Heart left ventricle (tissue), 16 donors: ENCODE results near the gene NFATC2. TPM values are rescaled to one million over a fixed set of nuclear protein-coding genes. Genes with fewer than 3 reads are reported as not detected.

ENCODE experiments used
- ATAC-seq, 4 donors: fragments of 200-7000 bp; cut with Tn5 transposase; one replicate each; pipeline ENCODE4 v1.9.1; 2020 to 2022; ENCODE audit warnings: moderate library complexity in 4 of 4, mild to moderate bottlenecking in 3 of 4, moderate number of reproducible peaks in 1 of 4
- DNase-seq, 5 donors: peaks; one replicate each; pipeline ENCODE4 v3.0.0-alpha.2; 2020
- H3K27ac ChIP-seq, 12 donors: fragments of 200-600 bp; sonication (generic) in 4 of 12; one replicate each; pipeline versions ENCODE4 v1.5.0 to v1.8.0; 2016 to 2022; ENCODE audit warnings: mild to moderate bottlenecking in 2 of 12
- H3K27me3 ChIP-seq, 9 donors: fragments of 200-600 bp; sonication (generic) in 2 of 9; one replicate each; pipeline versions ENCODE4 v1.5.1 to v1.8.0; 2016 to 2022; ENCODE audit warnings: mild to moderate bottlenecking in 3 of 9
- H3K36me3 ChIP-seq, 9 donors: fragments of 200-600 bp; sonication (generic) in 2 of 9; one replicate each; pipeline versions ENCODE4 v1.5.0 to v1.8.0; 2018 to 2022; ENCODE audit warnings: mild to moderate bottlenecking in 2 of 9
- H3K4me1 ChIP-seq, 12 donors: fragments of 200-600 bp; sonication (generic) in 4 of 12; one replicate each; pipeline versions ENCODE4 v1.5.0 to v1.8.0; 2016 to 2022; ENCODE audit warnings: mild to moderate bottlenecking in 3 of 12
- H3K4me3 ChIP-seq, 12 donors: fragments of 200-600 bp; sonication (generic) in 4 of 12; one replicate each; pipeline versions ENCODE4 v1.5.0 to v1.8.0; 2017 to 2022; ENCODE audit warnings: mild to moderate bottlenecking in 9 of 12, moderate library complexity in 4 of 12
- H3K9me3 ChIP-seq, 12 donors: fragments of 200-600 bp; sonication (generic) in 4 of 12; one replicate each; pipeline versions ENCODE4 v1.5.0 to v1.8.0; 2016 to 2022; ENCODE audit warnings: mild to moderate bottlenecking in 1 of 12
- POLR2A ChIP-seq, 2 donors: fragments of 450-650 bp; IDR thresholded peaks; one replicate each; pipeline ENCODE4 v1.6.1; 2017; ENCODE audit warnings: antibody characterized with exemption in 2 of 2, mild to moderate bottlenecking in 2 of 2, moderate library complexity in 2 of 2
- WGBS, 4 donors: extraction: QIAGEN DNeasy Blood & Tissue Kit in 2 of 4; methylation state at CpG; one replicate each; pipeline versions ENCODE4 v1.1.5 to v1.1.7; 2013 to 2018; 5-methylcytosine and 5-hydroxymethylcytosine counted together
- intact Hi-C, 10 donors: fragments of 100-400 bp; cut with DNase I; formaldehyde crosslinking; loops; one replicate each; pipeline versions ENCODE4 v1.11.1 to v1.14.2; 2022
- polyA plus RNA-seq, 2 donors: library from polyadenylated mRNA; stranded (reverse); fragments of 200-250 nt; gene quantifications; one replicate each; pipeline ENCODE4 v1.2.3, GENCODE V29; 2013
- total RNA-seq, 9 donors: library from RNA; depleted of rRNA in 2 of 9; stranded (reverse); fragments of >200 nt in 2 of 9; fragmentation: NEBNext Ultra II Directional in 3 of 9; extraction: Animal tissue kit (Norgen Biotek cat#: 25700) in 3 of 9; gene quantifications; one replicate each; pipeline versions ENCODE4 v1.1.0 to v1.2.4, GENCODE V29; 2016 to 2023
- TF ChIP-seq, protein P1 (sequence below), 12 donors: fragments of 200-600 bp; sonication (generic) in 4 of 12; IDR thresholded peaks; one replicate each; pipeline versions ENCODE4 v1.5.0 to v1.8.0; 2018 to 2022; ENCODE audit warnings: antibody characterized with exemption in 12 of 12, mild to moderate bottlenecking in 5 of 12
- donor health status: ischemic (EF 13 %, LVEDD 7.1; RV severe dilation, severe dysfunction).
- donor health status: healthy with polysubstance abuse.
- donor health status: DM: no; HTN: yes; CAD: no.
- donor health status: DM: no; HTN: no; CAD: no.
- donor health status: ischemic (EF 25% LVEDD 6.9; RV normal size, moderate dysfunction).
- donor health status: ischemic (EF 25% LVEDD 5.7; RV mildly dilated, moderate dysfunction).
- donor health status: healthy.
- donor health status: DM: yes; HTN: yes; CAD: no.
- donor health status: ischemic (EF 35%, LVEDD 5.7; RV mildly dilated, moderate dysfunction).
- donor health status: nonischemic (EF 11% LVEDD 7.7; RV severe dilation, severe dysfunction).
- donor health status: DM: yes; HTN: yes; CAD: no.
- donor health status: PGD.
- donor health status: ischemic (EF 29% LVEDD 5.4; RV normal size, mild dysfunction).
- donor health status: nonischemic (EF 23%, LVEDD 6.1; RV moderate dilation, normal function).

The NFATC2 gene
- total and polyA plus RNA-seq, 11 donors = 0.76 to 7.6 (median 3.2) TPM

DNA sequence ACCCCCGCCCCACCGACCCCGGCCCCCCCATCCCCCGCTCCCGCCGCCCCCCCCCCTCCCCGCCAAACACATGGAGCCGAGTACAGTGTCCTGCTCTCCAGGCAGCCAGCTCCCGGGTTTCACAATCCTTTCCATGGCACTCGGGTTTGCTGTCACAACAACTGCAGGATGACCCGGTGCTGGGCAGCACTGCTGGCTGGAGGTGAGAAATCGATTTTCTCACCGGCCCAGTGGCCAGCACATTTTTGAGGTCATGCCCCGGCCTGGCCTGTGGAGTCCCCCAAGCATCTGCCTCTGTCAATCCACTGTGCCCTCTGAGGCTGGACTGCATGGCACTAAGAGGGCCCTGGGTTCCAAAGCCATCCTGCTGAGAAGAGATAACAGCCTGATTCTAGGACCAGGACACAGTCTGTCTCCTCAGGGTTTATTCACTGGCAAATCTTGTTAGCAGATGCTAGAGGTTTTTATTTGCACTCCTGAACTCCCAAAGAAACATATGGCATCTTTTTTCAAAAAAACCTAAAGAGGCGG, 129.5 kb downstream of the NFATC2 start:
- 40 to 50% (median 45%) methylated on average over 4 to 15 of the region's 15 CpGs for WGBS, 4 donors
- peak overlapping the region in 1 of 12 donors; percentile 73 for H3K27ac ChIP-seq
- TF ChIP-seq POLR2A (IDR thresholded peaks at IDR 0.05) = no peak
- TF ChIP-seq, protein P1, sequence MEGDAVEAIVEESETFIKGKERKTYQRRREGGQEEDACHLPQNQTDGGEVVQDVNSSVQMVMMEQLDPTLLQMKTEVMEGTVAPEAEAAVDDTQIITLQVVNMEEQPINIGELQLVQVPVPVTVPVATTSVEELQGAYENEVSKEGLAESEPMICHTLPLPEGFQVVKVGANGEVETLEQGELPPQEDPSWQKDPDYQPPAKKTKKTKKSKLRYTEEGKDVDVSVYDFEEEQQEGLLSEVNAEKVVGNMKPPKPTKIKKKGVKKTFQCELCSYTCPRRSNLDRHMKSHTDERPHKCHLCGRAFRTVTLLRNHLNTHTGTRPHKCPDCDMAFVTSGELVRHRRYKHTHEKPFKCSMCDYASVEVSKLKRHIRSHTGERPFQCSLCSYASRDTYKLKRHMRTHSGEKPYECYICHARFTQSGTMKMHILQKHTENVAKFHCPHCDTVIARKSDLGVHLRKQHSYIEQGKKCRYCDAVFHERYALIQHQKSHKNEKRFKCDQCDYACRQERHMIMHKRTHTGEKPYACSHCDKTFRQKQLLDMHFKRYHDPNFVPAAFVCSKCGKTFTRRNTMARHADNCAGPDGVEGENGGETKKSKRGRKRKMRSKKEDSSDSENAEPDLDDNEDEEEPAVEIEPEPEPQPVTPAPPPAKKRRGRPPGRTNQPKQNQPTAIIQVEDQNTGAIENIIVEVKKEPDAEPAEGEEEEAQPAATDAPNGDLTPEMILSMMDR (IDR thresholded peaks at IDR 0.05) = no peak

DNA sequence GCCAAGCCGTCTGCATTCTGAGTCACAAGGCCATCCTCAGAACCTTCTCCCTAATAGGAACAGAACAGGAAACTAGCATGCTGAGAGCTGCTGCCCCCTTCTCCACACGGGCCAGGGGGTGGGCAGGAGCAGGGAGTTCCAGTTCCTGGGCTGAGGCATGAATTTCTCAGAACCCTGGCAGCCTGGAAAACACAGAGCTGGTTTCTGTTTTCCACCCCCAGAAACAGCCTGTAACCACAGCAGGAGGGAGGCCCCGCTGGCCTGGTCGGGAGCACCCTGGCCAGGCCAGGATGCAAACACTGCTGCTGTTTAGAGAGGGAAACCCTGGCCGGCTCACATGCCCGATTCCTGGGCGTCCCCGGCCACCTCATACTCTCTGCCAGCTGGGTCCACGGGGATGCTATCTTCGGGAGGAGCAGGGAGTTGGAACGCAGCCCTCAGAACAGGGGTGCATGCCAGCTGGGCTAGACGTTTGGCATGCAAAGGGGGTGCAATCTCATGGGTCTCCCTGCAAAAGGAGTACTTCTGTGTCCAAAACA, 130.1 kb downstream of the NFATC2 start:
- intact Hi-C loops = no loop called here
- Histone ChIP-seq H3K27me3 (no peaks in the 10 kb centered on the region), H3K36me3 (peaks cover 0 to 6% (median 0%) of the 10 kb centered on the region in 9 donors), H3K4me3 (peak overlapping the region in 1 of 12 donors; percentile 9), H3K9me3 (no peaks in the 10 kb centered on the region), H3K27ac (peak overlapping the region in 6 of 12 donors; percentile 6 to 29 (median 14)), H3K4me1 (peaks cover 0 to 59% (median 14%) of the 10 kb centered on the region in 12 donors)
- ATAC-seq (peak; percentile 60 to 77 (median 76)), DNase-seq (peak in 4 of 5 donors; percentile 27 to 63 (median 52))
- WGBS, 4 donors = 22 to 31% (median 24%) methylated on average over 2 to 12 of the region's 12 CpGs
- TF ChIP-seq, protein P1 (IDR thresholded peaks at IDR 0.05) = no peak
- TF ChIP-seq POLR2A (IDR thresholded peaks at IDR 0.05) = no peak

More for the DNA sequence above, 129.5 kb downstream of the NFATC2 start:
- Histone ChIP-seq H3K27me3 (no peaks in the 10 kb centered on the region), H3K36me3 (peaks cover 0 to 6% (median 0%) of the 10 kb centered on the region in 9 donors), H3K4me3 (peak overlapping the region in 1 of 12 donors; percentile 9), H3K9me3 (no peaks in the 10 kb centered on the region), H3K4me1 (peaks cover 0 to 64% (median 14%) of the 10 kb centered on the region in 12 donors)
- intact Hi-C loops = no loop called here
- ATAC-seq = peak; percentile 50 to 83 (median 68)
- DNase-seq = peak in 3 of 5 donors; percentile 42 to 47 (median 42)

DNA sequence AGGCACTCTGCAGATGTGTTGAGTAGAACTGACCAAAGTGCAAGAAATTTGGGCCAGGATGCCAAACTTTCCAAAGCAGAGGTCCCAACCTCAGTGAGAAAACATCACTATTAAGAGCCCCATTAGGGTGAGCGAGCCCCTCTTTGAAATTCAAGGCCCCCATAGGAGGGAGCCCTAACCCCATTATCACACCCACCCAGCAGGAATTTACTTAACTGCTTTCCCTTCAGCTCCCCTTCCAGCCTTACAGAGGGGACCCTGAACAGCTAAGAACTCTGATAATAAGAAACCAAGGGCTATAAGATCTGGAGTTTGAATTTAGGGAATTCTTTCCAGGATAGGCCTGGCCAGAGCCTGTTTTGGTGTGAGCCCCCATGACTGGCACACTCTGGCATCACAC, 130.6 kb downstream of the NFATC2 start:
- Histone ChIP-seq H3K4me3 (no peak overlapping the region), H3K27me3 (no peaks in the 10 kb centered on the region), H3K9me3 (no peaks in the 10 kb centered on the region), H3K27ac (peak overlapping the region in 5 of 12 donors; percentile 10 to 29 (median 16)), H3K4me1 (peaks cover 0 to 54% (median 12%) of the 10 kb centered on the region in 12 donors), H3K36me3 (peaks cover 0 to 6% (median 0%) of the 10 kb centered on the region in 9 donors)
- ATAC-seq (no peak), DNase-seq (no peak)
- TF ChIP-seq, protein P1 (IDR thresholded peaks at IDR 0.05) = peak in 2 of 12 donors; percentile 6 to 9
- TF ChIP-seq POLR2A (IDR thresholded peaks at IDR 0.05) = no peak
- WGBS, 4 donors = 95 to 100% (median 100%) methylated on average over 1 of the region's 1 CpG
- intact Hi-C loops = no loop called here

DNA sequence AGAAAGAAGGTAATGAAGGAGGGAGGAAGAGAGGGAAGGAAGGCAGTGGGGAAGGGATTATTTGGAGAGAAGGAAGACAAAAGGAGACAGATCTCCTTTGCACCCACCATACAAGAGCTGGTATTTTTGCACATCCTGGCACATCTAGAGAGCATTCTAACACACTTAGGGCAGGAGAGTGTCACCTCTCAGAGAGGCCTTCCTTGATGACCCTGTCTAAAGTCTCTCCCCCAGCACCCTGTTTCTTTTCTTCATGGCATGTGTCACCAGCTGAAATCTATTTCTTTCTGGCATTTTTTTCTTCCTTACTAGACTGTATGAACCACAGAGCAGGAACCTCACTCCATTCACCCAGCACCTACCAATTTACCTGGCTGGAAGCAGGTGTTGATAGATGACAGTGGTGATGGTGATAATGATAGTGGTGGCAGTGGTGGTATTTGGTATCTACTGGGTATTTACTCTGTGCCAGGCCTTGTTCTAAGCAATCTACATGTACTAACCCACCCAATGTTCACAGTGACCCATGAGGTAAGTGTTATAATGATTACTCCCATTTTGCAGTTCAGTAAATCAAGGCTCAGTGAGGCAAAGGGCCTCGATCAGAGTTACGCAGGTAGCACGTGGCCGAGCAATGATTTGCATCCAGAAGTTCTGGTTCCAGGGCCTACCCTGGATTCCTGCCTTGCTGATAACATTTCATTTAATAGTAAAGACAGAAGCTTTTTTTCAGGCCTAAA, 131.8 kb downstream of the NFATC2 start:
- intact Hi-C loops = no loop called here
- WGBS, 4 donors = 95 to 98% (median 97%) methylated on average over 4 of the region's 4 CpGs
- H3K27ac ChIP-seq = peak overlapping the region in 1 of 12 donors; percentile 5

More for the DNA sequence above, 131.8 kb downstream of the NFATC2 start:
- Histone ChIP-seq H3K4me3 (no peak overlapping the region), H3K9me3 (no peaks in the 10 kb centered on the region), H3K27me3 (no peaks in the 10 kb centered on the region), H3K36me3 (peaks cover 0 to 15% (median 0%) of the 10 kb centered on the region in 9 donors), H3K4me1 (peaks cover 0 to 43% (median 9%) of the 10 kb centered on the region in 12 donors)
- TF ChIP-seq POLR2A (IDR thresholded peaks at IDR 0.05) = no peak
- TF ChIP-seq, protein P1 (IDR thresholded peaks at IDR 0.05) = no peak
- ATAC-seq = no peak
- DNase-seq = no peak
